SW 1271 (cell line): ENCODE data around the gene KCNJ2.

Source experiments
- DNase-seq, 2 experiments: peaks; one replicate each; lab custom pipeline; 2025; lab: John Stamatoyannopoulos, UW

The KCNJ2 gene

DNA sequence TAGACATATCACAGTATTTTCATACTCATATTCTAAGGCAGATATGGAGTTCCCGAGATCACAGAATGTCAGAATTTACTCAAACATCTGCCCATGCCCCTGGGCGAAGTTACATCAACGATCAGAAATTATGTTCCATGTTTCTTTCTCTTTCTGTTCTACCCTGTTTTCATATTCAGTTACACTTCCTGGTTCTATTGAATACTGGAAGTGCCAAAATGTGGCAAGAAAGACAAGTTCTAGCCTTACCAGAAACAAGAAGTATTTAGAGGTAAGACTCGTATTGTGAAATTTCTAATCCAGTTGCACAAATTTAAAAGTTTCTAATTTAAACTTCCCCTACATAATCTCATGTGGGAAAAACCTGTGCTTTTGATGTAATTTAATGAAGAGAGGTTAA is 36.1 kb downstream of the KCNJ2 start:
- no peak for DNase-seq

DNA sequence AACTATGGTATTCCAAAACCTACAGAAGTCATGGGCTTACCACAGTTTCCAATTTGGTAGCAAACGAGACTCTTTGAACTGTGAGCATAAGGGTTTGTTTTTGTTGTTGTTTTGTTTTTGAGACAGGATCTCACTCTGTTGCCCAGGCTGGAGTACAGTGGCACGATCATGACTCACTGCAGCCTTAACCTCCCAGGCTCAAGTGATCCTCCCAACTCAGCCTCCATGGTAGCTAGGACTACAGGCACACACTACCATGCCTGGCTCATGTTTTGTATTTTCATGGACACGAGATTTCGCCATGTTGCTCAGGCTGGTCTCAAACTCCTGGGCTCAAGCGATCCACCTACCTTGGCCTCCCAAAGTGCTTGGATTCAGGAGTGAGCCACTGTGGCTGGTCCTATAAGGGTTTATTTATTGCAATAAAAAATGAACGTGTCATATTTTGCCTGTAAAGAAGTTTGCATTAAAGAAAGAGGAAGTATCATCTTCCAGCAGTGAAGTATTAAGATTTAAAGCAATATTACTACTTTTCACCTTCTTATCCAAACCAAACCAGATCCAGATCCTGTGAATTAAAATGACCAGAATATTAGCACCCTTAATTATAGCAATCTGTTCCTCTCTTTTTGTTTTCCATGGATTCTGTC is 37.2 kb downstream of the KCNJ2 start:
- no peak for DNase-seq

DNA sequence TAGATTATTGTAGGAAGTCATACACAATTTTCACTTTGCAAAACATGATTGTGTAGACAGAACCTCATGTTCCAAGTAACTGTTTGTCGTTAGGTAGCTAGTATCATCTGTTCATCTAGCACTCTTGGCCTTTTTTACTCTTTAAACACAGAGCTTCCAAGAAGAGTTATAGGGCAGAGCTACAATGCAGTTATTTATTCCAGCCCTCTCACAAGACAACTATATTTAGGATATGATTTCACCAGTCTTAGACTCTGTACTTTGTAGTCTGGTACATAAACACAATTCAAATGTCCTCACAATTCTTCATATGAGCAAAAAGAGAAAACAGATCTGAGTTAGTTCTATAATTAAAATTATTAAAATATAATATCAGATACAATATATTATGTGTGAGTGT is 37.9 kb downstream of the KCNJ2 start:
- no peak for DNase-seq

DNA sequence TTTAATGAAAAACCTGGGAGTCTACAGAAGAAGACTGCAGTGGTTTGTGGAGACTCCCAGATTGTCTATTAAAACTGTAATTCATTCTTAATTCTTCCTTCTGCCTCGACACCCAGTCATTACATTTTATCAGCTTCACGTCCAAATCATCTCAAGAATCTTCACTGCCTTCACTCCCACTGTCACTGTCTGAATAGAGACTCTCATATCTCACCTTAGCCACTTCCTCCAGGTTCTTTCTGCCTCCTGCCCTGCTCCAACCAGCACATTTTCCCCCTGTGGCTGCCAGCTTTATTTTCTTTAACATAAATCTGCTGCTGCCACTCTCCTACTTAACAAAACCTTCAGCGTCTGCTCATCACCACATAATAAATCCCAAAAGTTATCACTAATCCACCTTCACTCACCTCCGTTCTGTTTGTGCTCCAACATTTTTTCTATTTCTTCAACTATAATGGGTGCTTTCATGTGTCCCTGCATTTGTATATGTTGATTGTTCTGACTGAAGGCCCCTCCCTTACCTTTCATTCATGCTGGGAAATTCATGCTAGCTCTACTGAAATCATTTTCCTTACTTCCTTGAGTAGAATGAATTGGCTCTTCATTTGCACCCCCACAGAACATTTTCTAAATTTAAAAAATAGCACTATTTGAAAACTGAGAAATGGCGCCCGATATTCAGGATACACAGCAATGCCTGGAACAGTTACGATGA is 38.9 kb downstream of the KCNJ2 start:
- no peak for DNase-seq

DNA sequence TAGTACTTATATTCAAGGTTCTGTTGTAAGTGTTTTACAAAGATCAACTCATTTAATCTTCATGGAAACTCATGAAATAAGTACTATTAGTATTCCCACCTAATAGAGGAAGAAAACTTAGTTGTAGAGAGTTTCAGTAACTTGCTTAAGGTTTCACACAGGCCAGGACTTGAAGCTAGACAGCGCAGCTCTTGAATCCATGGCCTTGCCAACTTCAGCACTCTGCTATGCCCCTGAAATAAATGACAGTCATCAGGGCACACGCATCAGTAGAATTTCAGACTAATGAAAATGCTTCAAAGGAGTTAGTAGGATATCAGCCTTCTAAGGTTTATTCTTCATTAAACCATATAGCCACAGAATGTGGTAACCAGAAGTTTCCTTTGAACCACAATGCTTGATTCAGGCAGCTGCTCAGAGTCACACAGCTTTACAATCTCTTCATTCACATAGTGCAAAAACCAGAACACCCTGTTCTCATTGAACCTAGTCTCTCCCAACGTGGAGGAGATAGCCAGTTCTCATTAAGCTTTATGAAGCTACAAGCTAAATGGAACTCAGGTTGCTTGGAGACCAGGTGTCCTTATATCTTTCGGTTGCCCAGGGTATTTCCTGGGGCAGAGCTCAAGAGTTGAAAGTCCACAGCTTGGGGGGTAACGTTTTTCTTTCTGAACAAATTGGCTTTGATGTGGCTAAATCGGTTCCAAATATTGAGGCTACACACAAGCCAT is 39.7 kb downstream of the KCNJ2 start:
- no peak for DNase-seq

DNA sequence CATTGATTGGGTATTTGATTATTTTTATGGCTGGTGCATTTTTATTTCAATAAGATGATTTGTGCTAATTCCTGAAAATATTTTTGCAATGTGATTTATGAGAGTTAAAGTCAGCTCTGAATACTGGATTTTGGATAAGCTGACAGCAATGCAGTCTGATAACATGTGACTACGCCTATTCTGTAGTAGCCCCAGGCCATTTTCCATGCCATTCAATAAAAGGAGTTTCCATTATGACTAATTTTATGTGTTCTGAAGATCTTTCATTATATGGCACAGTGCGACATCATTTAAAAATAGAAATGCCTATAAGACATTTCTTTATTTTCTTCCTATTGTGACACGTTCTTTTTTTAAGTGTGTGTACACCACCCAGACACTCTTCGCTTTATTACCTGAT is 46.3 kb downstream of the KCNJ2 start:
- no peak for DNase-seq

DNA sequence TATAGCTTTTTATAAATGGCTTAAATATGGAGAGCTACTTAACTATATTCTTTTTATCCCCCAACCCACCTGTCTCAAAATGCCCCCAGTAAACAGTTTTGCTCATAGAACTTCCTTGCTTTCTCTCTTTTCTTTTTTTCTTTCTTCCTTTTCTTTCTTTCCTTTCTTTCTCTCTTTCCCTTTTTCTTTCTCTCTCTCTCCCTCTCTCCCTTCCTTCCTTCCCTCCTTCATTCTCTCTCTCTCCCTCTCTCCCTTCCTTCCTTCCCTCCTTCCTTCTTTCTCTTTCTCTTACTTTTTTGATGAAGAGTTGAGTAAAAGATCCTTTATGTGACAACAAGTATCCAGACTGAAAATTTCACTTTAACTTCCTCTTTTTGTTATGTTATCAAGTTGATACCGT is 48.2 kb downstream of the KCNJ2 start:
- DNase-seq, result no peak

DNA sequence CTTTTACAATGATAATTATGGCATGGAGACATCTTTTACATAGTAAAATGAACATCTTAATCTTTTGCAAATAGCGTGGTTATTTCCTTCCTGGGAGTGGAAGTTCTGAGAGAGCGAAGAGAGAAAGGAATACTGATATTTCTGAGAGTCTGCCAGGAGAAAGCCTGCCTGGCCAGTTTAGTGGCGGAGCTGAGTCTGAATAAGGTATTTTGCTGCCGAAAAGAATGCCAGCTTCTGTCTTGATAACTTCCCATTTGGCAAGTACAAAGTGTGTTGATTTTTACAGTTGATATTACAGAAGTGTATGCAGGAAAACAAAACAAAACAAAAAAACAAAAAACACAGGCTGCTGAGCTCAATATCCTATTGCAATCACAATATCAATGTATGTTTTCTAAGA is 55.9 kb downstream of the KCNJ2 start:
- no peak for DNase-seq
